Panc1 (cell line): Measurements from ENCODE around the gene ACSM2B.

Source experiments
- POLR2AphosphoS5 ChIP-seq: IDR thresholded peaks from 2 replicates; pipeline ENCODE4 v1.6.1; 2012; ENCODE audit warnings: mild to moderate bottlenecking, low read depth, low read length, moderate library complexity
- TF ChIP-seq, protein P1 (sequence below): fragments of 450-650 bp; IDR thresholded peaks from 2 replicates; pipeline ENCODE4 v1.5.1; 2017; ENCODE audit warnings: mild to moderate bottlenecking

DNA sequence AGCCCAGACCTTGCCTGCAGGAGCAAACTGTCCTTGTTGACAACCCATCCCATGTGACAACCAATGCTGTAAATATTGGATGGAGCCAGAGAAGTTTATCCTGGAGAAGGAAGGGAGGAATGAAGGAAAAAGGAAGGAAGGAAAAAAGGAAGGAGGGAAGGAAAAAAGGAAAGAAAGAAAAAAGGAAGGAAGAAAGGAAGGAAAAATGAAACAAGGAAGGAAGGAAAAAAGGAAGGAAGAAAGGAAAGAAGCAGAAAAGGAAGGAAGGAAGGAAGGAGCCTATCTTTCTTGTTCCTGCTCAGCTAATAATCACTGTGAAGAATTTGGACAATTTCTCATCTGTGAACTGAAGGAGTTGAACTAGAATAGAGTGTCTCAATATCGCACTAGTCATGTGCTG, 56.1 kb downstream of the ACSM2B start:
- TF ChIP-seq POLR2AphosphoS5: no peak
- TF ChIP-seq, protein P1, sequence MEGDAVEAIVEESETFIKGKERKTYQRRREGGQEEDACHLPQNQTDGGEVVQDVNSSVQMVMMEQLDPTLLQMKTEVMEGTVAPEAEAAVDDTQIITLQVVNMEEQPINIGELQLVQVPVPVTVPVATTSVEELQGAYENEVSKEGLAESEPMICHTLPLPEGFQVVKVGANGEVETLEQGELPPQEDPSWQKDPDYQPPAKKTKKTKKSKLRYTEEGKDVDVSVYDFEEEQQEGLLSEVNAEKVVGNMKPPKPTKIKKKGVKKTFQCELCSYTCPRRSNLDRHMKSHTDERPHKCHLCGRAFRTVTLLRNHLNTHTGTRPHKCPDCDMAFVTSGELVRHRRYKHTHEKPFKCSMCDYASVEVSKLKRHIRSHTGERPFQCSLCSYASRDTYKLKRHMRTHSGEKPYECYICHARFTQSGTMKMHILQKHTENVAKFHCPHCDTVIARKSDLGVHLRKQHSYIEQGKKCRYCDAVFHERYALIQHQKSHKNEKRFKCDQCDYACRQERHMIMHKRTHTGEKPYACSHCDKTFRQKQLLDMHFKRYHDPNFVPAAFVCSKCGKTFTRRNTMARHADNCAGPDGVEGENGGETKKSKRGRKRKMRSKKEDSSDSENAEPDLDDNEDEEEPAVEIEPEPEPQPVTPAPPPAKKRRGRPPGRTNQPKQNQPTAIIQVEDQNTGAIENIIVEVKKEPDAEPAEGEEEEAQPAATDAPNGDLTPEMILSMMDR: no peak
